ENCODE results near the gene LRRC8D. TPM values are rescaled to one million over a fixed set of nuclear protein-coding genes. Genes with fewer than 3 reads are reported as not detected.
A peak's percentile ranks its signal among the peaks of the same experiment; 100 is the strongest.

Gene LRRC8D
- total RNA-seq, 1 donor from 2014 or later = 17.0 TPM

DNA sequence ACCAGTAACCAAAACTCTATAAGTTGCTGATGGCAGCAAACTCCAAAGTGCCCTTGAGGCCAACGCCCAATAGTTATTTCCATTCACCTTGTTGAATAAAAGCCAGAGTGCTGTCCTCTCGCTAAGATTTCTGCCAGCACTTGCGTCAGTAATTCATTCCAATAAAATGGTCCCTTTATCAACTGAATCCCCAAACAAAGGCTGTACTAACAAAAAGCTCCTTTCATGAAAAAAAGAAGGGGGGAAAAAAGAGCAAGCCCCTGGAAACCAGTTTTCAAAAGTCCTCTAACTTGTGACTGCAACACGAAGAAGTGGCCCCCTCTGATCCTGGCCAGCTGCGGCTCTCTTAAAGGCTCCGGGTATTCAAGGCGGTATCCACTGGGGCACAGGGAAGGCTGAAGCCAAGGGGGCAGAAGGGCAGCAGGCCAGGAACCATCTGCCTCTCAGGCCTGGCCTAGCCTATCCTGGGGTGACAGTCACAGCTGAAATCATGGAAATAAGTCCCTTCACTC, 118.3 kb downstream of the LRRC8D start:
- intact Hi-C loops (cut with DNase I) = no loop called here
- ATAC-seq = no peak
- Histone ChIP-seq H3K4me3 (no peak overlapping the region), H3K4me1 (no peaks in the 10 kb centered on the region), H3K36me3 (peaks cover 11% of the 10 kb centered on the region), H3K27me3 (no peaks in the 10 kb centered on the region), H3K27ac (no peak overlapping the region), H3K9me3 (no peaks in the 10 kb centered on the region)
- DNase-seq = no peak
- TF ChIP-seq, protein P1, sequence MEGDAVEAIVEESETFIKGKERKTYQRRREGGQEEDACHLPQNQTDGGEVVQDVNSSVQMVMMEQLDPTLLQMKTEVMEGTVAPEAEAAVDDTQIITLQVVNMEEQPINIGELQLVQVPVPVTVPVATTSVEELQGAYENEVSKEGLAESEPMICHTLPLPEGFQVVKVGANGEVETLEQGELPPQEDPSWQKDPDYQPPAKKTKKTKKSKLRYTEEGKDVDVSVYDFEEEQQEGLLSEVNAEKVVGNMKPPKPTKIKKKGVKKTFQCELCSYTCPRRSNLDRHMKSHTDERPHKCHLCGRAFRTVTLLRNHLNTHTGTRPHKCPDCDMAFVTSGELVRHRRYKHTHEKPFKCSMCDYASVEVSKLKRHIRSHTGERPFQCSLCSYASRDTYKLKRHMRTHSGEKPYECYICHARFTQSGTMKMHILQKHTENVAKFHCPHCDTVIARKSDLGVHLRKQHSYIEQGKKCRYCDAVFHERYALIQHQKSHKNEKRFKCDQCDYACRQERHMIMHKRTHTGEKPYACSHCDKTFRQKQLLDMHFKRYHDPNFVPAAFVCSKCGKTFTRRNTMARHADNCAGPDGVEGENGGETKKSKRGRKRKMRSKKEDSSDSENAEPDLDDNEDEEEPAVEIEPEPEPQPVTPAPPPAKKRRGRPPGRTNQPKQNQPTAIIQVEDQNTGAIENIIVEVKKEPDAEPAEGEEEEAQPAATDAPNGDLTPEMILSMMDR (IDR thresholded peaks at IDR 0.05) = no peak

- no peak overlapping the region for H3K27ac ChIP-seq
- intact Hi-C loops (cut with DNase I) = no loop called here
- no peaks in the 10 kb centered on the region for H3K4me1 ChIP-seq
- DNase-seq (no peak), ATAC-seq (no peak)
- H3K36me3 ChIP-seq = peaks cover 6% of the 10 kb centered on the region
- H3K9me3 ChIP-seq = no peaks in the 10 kb centered on the region
- no peak overlapping the region for H3K4me3 ChIP-seq
- H3K27me3 ChIP-seq = no peaks in the 10 kb centered on the region
- TF ChIP-seq, protein P1 (IDR thresholded peaks at IDR 0.05) = no peak
These were observed 119.0 kb downstream of the LRRC8D start for GRCh38 chr1:89939693-89940438.

DNA sequence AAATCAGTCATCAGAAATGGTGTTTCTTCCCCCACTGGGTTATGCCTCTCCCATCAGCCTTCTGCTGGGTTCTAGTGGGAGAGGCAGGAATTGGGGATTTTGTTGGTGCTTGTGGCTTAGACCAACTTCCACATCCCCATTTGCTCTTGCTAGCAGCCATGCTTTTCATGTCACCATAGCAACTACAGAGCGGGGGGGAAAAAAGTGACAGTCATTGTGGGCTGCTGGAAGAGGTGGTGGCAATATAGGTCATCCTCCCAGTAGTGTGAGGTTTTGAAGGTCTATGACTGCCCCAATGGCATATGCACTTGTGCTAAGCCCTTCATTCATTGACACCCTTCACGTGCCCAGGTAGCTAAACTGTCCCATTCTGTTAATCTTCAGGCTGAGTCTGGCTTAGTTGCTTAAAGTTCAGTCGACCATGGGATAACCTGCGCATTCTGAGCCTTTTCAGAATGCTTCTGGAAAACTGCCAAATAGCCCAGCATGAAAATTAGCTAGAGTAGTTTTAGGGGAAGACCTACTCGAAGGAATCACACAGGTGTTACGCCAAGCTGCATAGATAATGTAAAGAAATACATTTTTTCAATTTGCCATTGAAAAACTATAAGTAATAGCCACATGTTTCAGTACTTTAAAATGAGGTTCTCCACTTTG, 120.4 kb downstream of the LRRC8D start:
- Histone ChIP-seq H3K4me3 (no peak overlapping the region), H3K36me3 (no peaks in the 10 kb centered on the region), H3K4me1 (no peaks in the 10 kb centered on the region), H3K9me3 (no peaks in the 10 kb centered on the region), H3K27ac (no peak overlapping the region), H3K27me3 (no peaks in the 10 kb centered on the region)
- intact Hi-C loops (cut with DNase I) = no loop called here
- TF ChIP-seq, protein P1 (IDR thresholded peaks at IDR 0.05) = no peak
- ATAC-seq (peak; percentile 60), DNase-seq (no peak)

GRCh38 chr1:89942014-89942413, 121.2 kb downstream of the LRRC8D start:
- TF ChIP-seq, protein P1 (IDR thresholded peaks at IDR 0.05) = no peak
- H3K27ac ChIP-seq = no peak overlapping the region
- ATAC-seq = no peak

GRCh38 chr1:89942825-89943658, 122.2 kb downstream of the LRRC8D start:
- Histone ChIP-seq H3K9me3 (no peaks in the 10 kb centered on the region), H3K27ac (no peak overlapping the region), H3K27me3 (no peaks in the 10 kb centered on the region), H3K4me1 (no peaks in the 10 kb centered on the region), H3K36me3 (no peaks in the 10 kb centered on the region), H3K4me3 (no peak overlapping the region)
- intact Hi-C loops (cut with DNase I) = no loop called here
- DNase-seq = no peak
- ATAC-seq = peak; percentile 79
- TF ChIP-seq, protein P1 (IDR thresholded peaks at IDR 0.05) = no peak

More at GRCh38 chr1:89942014-89942413, 121.2 kb downstream of the LRRC8D start:
- Histone ChIP-seq H3K4me1 (no peaks in the 10 kb centered on the region), H3K4me3 (no peak overlapping the region), H3K27me3 (no peaks in the 10 kb centered on the region), H3K36me3 (no peaks in the 10 kb centered on the region), H3K9me3 (no peaks in the 10 kb centered on the region)
- no peak for DNase-seq
- intact Hi-C loops (cut with DNase I) = no loop called here

Measured in upper lobe of right lung (tissue), 1 donor.